Fibroblast of gingiva (primary cell): Measurements from ENCODE around the gene COL25A1.

Experiments
- DNase-seq: peaks from one replicate; pipeline ENCODE4 v3.0.0-alpha.2; 2011; ENCODE audit warnings: low read depth

The COL25A1 gene

DNA sequence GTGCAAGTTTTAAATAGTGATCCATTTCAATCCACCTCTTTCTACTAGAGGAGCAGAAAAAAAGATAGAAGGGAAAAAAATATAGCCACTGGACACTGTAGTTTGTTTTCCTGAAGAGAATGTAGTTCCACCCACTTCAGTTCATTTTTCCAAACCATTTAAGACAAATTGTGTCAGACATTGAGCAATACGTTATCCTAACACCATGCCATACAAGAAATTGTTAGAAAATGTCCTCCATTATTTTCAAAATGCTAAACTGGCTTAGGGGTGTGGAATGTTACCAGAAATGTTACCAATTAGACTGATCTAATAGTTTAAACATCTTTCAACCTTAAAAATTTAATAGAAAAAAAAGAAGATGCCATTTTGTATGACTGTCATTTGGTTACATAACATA, 491.0 kb downstream of the COL25A1 start:
- no peak for DNase-seq

- DNase-seq = no peak
Measured at GRCh38 chr4:108810087-108810486, 492.4 kb downstream of the COL25A1 start.

DNA sequence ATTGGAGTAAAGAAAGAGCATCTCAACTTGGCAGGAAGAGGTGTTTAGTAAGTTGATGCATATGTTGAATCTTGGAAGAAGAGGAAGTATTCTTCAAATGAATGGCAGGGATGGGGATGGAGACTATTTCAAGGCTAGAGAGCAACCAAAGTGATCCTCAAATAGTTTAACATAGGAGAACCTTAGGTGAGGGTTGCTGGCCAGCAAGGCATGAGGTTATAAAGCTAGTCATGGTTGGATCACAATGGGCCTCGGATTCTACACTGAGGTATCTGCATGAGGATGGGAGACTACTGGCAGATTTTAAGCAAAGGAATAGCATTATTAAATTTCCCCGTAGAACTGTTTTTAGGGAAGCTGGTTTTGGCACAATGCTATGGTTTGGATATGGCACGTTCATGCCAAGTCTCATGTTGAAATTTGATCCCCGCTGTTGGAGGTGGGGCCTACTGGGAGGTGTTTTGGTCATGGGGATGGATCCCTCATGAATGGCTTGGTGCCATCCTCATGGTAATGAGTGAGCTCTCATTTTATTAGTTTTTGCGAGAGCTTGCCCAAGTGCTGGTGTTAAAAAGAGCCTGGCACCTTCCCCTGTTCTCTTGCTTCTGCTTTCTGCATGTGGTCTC, 497.7 kb downstream of the COL25A1 start:
- DNase-seq = no peak

GRCh38 chr4:108799306-108799705, 503.2 kb downstream of the COL25A1 start:
- DNase-seq = no peak

DNA sequence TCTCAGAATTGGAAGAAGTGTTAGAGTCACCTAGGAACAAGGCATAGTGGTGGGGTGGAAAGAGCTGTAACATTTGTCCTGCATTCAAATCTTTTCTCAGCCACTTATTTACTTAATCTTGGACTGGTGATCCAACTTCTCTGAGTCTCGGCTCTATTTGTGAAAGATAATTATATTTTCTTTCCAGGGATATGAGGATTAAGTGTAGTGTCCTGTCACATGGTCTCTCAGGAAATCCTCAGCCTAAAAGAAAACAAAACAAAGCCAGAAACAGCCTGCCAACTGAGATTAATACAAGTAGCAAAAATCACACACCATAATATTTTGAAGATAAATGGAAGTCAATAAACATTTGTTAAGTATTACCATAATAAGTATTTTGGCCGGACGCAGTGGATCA, 506.3 kb downstream of the COL25A1 start:
- DNase-seq = no peak

- no peak for DNase-seq
Measured at GRCh38 chr4:108795733-108796132, 506.7 kb downstream of the COL25A1 start.

DNA sequence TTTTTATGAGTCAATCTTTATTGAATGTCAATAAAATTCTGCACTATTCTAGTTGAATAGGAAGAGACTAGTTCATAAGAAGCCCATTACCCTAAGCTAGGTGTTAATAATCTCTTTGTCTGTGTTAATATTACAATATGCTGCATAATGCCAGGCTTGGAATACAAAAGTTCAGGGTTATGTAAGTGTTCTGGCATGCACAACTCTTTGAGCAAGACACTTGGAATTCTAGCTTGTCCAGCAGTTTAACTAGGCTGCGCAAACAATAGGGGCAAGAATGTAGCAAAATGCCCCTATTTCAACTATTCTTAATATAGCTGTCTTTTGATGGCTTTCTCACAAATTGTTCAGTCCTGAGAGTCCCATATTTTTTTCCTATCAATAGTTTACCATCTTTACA, 508.3 kb downstream of the COL25A1 start:
- DNase-seq = peak; percentile 11

DNA sequence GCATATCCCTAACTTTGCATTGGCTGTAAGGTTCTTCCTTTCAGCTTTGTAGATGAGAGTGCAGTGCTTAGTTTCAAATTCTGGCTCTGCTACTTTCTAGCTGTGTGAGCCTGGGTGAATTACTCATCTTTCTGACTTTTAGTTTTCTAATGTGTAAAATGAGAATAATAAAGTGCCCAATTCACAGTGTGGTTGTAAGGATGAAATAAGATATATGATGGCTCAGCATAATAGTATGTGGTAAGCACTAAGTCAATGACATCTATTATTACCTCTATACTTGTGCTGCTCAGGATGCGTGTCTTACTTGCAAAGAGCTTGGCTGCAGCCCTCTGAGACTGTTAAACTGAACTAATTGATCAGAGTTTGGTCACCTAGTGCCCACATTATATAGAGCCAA, 509.0 kb downstream of the COL25A1 start:
- DNase-seq = no peak

DNA sequence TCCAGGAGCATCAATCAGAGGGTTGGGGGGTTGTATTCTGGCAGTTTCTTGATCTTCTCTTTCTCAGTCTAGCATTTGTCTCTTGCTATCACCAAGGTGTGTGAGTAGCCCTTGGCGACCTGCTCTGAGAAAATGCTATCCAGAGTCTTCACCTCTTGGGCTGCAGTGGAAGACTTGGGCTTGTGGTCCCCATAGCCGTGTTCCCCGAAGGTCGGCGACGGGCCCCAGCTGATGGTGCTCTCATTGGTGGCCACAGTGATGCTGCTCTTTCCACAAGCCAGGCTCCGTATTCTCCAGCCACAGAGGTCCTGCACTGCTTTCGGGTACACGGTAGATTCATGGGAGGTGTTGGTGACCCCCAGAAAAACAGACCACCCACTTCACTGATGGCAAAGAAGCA, 513.7 kb downstream of the COL25A1 start:
- DNase-seq = no peak

DNA sequence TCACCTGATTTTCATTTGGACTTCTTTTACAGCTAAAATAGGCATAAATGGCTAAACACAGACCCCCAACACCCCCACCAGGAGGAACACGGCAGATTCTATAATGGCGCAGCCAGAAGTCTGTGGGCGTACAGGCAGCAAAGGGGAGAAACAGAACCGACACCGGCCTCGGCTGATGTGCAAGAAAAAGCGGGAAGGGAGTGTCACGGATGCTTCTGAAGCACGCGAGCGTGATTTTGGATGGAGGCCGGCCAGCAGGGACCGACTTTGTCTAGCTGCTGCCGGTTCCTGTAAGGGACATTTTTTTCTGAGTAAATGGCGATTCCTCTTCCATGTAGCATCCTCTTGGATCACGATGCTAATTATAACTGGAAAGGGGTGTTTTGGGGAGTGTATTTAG, 514.7 kb downstream of the COL25A1 start:
- no peak for DNase-seq

GRCh38 chr4:108787106-108787505, 515.4 kb downstream of the COL25A1 start:
- no peak for DNase-seq

- no peak for DNase-seq
Measured at GRCh38 chr4:108786351-108786750, 516.1 kb downstream of the COL25A1 start.

- peak; percentile 25 for DNase-seq
Measured at GRCh38 chr4:108783665-108784463, 518.6 kb downstream of the COL25A1 start.

- no peak for DNase-seq
Measured at GRCh38 chr4:108779958-108780357, 522.5 kb downstream of the COL25A1 start.

DNA sequence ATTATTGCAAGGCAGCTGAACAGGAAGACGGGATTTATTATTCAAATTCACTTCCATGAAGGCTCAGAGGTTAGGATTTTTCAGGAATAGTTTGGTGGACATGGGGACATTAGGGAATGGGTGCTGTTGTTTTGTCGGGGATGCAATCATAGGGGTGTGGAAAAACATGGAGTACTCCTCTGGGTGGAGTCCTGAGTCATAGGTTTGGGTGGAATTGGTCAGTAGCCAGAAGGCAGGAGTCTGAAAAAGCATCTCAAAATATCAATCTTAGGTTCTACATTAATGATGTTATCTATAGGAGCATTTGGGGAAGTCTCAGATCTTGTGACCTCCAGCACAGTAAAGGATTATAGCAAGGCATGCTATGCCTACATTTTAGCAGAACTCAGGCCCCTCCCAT, 525.1 kb downstream of the COL25A1 start:
- no peak for DNase-seq

DNA sequence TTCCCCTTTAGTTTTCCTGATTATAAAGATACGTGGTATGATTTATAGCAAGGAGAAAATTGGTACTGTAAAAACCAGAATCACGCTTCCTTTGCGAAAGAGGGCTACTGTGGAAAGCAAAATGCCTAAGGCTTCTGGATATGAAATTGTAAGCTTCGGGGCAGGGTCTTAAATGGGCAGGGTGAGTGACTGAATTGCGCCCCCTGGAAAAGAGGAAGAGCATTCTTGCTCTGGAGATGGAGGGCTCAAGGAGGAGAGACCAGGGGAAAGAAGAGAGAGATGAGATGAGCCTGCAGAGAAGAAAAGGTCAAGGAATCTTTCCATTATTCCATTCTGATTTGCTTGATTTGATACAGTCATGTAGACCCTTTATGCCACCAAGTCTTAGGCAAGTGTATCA, 526.5 kb downstream of the COL25A1 start:
- no peak for DNase-seq

GRCh38 chr4:108774809-108775530, 527.5 kb downstream of the COL25A1 start:
- DNase-seq = peak; percentile 21

GRCh38 chr4:108772402-108772801, 530.1 kb downstream of the COL25A1 start:
- DNase-seq = no peak

DNA sequence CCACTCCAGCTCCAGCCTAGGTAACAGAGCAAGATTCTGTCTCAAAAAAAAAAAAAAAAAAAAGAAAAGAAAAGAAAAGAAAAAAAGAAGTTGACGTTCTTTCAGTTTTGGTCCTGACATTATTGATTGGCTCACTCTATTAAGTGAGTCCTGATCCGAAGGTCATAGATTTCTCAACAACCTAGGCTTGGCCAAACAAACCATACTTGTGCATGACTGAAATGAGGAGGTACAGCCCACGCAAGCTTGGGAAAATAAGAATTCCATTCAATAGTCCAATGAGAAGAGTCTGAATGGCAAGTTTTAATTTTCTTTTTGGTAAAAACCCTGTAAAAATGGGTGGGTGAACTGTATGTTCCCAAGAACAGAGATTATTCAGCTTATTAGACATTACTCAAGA, 536.4 kb downstream of the COL25A1 start:
- no peak for DNase-seq

- DNase-seq = no peak
Measured at GRCh38 chr4:108763986-108764385, 538.5 kb downstream of the COL25A1 start.

DNA sequence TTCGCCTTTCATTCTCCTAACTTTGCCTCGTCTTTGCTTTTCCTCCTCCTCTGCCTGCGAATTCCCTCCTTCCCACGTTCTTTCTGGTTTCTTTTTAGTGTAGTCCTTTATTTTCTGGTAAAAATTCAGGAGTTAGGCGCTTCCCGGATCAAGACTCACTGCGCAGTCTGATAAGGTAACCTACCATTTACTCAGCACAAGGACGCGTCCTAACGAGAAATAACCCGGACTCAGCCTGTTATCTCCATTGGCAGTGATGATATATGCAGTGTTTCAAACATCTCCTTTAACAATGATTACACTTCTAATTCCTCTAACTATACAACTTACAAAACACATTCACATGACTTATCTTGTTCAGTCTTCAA, 539.2 kb downstream of the COL25A1 start:
- DNase-seq = no peak

GRCh38 chr4:108762559-108763225, 539.8 kb downstream of the COL25A1 start, which contains the start of gene ETNPPL:
Gene ETNPPL, minus strand, starts transcription at chr4:108763053. Its CDS starts 155 bp downstream, at chr4:108762898.
- DNase-seq = no peak
